Activated T-helper 1 cell treated with anti-CD3 and anti-CD28 coated beads, Interleukin-2, amount 50 U/mL, for 16 hours (primary cell): ENCODE measurements around the gene OR6V1.
"Not testable (repeated sequence)": the region's sequence is repeated elsewhere in the genome, so short reads cannot be mapped to it uniquely, and the experiment has no call there.

Experiments used
- DNase-seq, 2 donors: peaks; one replicate each; pipeline ENCODE4 v3.0.0-alpha.2; 2020; ENCODE audit warnings: low read depth in 1 of 2, low spot score in 1 of 2

Gene OR6V1

GRCh38 chr7:143042159-143042789, 9.9 kb upstream of the OR6V1 start:
- DNase-seq: no peak

- DNase-seq: no peak
These were observed 9.3 kb upstream of the OR6V1 start for GRCh38 chr7:143042790-143043271.

- no peak for DNase-seq
These were observed 8.8 kb upstream of the OR6V1 start for GRCh38 chr7:143043391-143043790.

DNA sequence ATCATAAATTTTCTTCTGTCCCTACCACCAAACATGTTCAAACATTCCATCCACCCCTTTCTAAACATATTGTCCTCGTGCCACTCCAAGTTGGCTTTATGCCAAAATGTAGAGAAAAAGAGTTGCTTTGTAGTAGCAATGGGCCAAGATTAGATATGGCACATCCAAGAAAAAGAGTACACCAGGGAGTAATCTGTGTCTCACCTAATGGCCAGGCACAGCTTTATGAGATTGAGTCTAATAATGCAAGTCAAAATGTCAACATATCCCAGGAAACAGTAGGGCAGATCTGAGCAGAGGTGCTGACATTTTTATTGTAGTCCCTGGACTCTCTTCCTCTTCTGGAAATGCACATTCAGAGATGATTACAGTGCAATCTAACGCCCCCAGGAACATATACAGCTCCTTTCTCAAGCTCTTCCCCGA, 5.7 kb upstream of the OR6V1 start:
- DNase-seq: no peak

- no peak for DNase-seq
These were observed 4.8 kb upstream of the OR6V1 start for GRCh38 chr7:143047326-143047725.

DNA sequence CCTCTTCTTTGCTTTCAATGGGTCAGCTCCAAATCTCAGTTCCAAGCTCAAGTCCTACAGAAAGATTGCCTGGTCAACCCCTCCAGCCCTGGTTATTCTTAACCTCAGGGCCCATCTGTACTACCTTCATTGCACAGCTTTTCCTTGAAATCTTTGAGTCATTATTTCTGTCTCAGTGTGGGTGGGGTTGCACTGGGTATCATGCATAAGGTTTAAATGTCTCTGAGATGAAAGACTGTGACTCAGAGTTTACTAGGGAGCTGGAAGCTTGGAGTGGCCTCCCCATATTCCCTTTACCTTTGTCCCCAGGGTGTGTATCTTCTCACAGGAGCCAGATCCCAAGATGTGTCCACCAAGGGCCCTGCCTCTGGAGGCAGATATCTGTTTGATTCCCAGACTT, 3.3 kb upstream of the OR6V1 start:
- DNase-seq: no peak

DNA sequence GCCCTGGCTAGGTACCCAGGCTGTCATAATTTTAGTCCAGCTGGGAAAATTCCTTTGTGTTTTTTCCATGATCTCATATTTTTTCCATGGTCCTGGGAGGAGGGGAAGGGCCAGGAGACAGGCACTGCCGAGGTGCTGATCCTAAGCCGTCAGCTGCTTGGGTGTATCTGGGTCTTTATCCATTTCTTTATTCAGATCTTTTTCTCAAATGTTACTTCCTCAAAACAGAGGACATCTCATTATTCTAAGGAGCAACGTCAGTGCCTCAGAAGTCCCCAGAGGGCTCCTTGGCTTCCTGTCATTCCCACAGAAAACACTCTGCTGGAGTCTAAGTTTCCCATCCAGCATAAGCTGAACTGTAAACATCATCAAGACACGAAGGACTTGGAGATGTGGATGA, 2.8 kb upstream of the OR6V1 start:
- no peak for DNase-seq

DNA sequence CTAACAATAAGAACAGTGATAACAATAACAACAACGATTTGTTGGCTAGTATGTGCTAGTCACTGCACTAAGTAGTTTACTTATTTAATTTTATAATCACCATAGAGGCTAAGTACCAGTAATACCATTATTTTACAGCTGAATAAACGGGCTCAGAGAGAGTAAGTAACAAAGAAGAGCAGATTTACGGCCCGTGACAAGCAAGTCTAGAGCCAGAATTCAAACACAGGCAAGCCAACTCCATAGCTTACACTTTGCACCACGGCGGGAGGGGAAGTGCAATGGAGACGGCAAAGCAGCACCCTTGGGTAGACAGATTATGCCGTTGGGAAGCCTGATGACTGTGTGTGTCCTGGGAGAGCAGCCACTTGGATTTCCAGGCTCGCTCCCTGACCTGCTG, 1.2 kb upstream of the OR6V1 start:
- DNase-seq: no peak

- DNase-seq: no peak
These were observed 2.5 kb downstream of the OR6V1 start for GRCh38 chr7:143054621-143055020.

- DNase-seq: no peak
These were observed 3.6 kb downstream of the OR6V1 start for GRCh38 chr7:143055754-143056153.

DNA sequence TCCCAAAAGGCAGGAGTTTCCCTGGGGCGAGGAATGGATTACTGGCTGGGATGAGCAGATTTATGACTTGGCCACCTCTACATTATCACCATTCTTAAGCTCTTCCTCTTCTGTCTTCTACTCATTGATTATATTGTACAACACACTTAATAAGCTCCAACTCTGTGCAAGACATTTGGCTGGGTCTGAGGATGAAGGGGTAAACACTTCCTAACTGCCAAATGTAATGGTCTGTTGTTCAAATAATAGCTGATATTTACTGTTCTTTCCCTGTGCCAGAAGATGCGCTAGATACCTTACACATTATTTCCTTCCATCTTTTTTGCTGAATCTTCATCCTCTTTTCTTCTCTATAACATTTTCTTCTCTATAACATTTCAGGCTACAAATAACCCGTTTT, 11.6 kb downstream of the OR6V1 start:
- DNase-seq: no peak

GRCh38 chr7:143068446-143068845, 16.3 kb downstream of the OR6V1 start:
- DNase-seq: no peak

GRCh38 chr7:143069912-143070500, 17.9 kb downstream of the OR6V1 start:
- DNase-seq: no peak

DNA sequence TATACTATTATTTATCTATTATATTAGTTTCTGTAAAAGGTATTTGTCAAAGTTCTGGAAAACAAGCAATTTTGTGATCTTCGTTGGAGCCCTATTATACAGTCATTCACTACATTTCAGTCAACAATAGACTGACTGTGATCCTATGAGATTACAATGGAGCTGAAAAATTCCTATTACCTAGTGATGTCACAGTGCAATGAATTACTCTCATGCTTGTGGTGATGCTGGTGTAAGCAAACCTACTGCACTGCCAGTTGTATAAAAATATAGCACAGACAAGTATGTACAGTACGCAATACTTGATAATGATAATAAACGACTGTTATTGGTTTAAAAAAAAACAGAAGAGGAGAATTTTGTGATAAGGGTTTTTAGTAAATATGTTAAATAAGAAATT, 21.4 kb downstream of the OR6V1 start:
- DNase-seq: no peak

GRCh38 chr7:143074141-143074540, 22.0 kb downstream of the OR6V1 start:
- no peak for DNase-seq

DNA sequence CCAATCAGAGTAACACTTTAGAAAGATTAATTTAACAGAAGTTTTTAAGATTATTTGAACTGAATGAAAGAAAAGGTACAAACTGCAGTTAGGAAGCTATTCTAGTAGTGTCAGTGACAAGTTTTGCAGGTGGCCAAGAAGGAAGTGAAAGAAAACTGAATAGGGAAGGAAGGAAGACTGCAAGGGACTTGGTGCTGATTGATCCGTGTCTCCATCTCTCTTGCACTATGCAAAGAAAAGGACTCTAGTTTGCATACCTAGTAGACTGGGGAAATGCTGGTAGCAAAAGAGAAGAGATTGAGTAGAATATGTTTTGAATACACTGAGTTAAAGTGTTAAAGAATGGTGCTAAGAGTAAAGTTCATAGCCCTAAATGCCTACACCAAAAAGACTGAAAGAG, 33.0 kb downstream of the OR6V1 start:
- no peak for DNase-seq

GRCh38 chr7:143085610-143086009, 33.5 kb downstream of the OR6V1 start:
- DNase-seq: not testable (repeated sequence)

DNA sequence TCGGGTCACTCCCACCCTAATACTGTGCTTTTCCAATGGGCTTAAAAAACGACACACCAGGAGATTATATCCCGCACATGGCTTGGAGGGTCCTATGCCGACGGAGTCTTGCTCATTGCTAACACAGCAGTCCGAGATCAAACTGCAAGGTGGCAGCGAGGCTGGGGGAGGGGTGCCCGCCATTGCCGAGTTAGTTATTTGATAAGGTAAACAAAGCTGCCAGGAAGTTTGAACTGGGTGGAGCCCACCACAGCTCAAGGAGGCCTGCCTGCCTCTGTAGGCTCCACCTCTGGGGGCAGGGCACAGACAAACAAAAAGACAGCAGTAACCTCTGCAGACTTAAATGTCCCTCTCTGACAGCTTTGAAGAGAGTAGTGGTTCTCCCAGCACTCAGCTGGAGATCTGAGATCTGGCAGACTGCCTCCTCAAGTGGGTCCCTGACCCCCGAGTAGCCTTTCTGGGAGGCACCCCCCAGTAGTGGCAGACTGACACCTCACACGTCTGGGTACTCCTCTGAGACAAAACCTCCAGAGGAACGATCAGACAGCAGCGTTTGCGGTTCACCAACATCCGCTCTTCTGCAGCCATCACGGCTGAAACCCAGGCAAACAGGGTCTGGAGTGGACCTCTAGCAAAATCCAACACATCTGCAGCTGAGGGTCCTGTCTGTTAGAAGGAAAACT, 36.5 kb downstream of the OR6V1 start:
- not testable (repeated sequence) for DNase-seq

GRCh38 chr7:143096146-143096545, 44.0 kb downstream of the OR6V1 start:
- DNase-seq: no peak

DNA sequence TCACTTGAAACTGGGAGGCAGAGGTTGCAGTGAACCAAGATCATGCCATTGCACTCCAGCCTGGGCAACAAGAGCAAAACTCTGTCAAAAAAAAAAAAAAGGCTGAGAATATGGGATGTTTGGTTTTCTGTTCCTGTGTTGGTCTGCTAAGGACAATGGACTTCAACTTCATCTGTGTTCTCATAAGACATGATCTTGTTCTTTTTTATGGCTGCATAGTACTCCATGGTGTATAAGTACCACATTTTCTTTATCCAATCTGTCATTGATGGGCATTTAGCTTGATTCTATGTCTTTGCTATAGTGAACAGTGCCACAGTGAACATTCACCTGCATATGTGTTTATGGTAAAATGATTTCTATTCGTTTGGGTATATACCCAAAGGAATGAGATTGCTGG, 47.4 kb downstream of the OR6V1 start:
- DNase-seq: not testable (repeated sequence)
